Right cardiac atrium (tissue), 5 donors: ENCODE data around the gene DPYD. TPM values are rescaled to one million over a fixed set of nuclear protein-coding genes. Genes with fewer than 3 reads are reported as not detected.

Experiments
- ATAC-seq, 2 donors: fragments of 200-7000 bp; cut with Tn5 transposase; one replicate each; pipeline versions ENCODE4 v1.8.0 to v1.9.1; 2020; ENCODE audit warnings: moderate library complexity in 2 of 2, mild to moderate bottlenecking in 1 of 2
- DNase-seq, 3 donors: peaks; one replicate each; pipeline ENCODE4 v3.0.0-alpha.2; 2020
- H3K27ac ChIP-seq: one replicate; pipeline ENCODE4 v1.5.1; 2013; ENCODE audit warnings: mild to moderate bottlenecking, low read length, control low read depth, moderate library complexity
- H3K27me3 ChIP-seq: one replicate; pipeline ENCODE4 v1.6.1; 2013; ENCODE audit not compliant: control insufficient read depth, insufficient read depth
- H3K4me1 ChIP-seq: one replicate; pipeline ENCODE4 v1.6.1; 2013; ENCODE audit warnings: low read length; ENCODE audit not compliant: control insufficient read depth, insufficient read depth
- H3K4me3 ChIP-seq: one replicate; pipeline ENCODE4 v1.5.1; 2013; ENCODE audit warnings: low read length, control low read depth
- H3K9me3 ChIP-seq: one replicate; pipeline ENCODE4 v1.6.1; 2013; ENCODE audit warnings: low read length; ENCODE audit not compliant: control insufficient read depth
- WGBS: extraction: QIAGEN DNeasy Blood & Tissue Kit; methylation state at CpG from one replicate; pipeline ENCODE4 v1.1.7; 2013; 5-methylcytosine and 5-hydroxymethylcytosine counted together
- intact Hi-C, 4 donors: fragments of 100-400 bp; cut with DNase I; formaldehyde crosslinking; loops; one replicate each; pipeline versions ENCODE4 v1.11.0 to v1.14.0; 2022 to 2023
- polyA plus RNA-seq: library from polyadenylated mRNA; stranded (reverse); fragments of 200-250 nt; gene quantifications from one replicate; pipeline ENCODE4 v1.2.3, GENCODE V29; 2013
- total RNA-seq, 4 donors: library from RNA; stranded (reverse); fragmentation: NEBNext Ultra II Directional; extraction: Animal tissue kit (Norgen Biotek cat#: 25700); gene quantifications; one replicate each; pipeline ENCODE4 v1.2.1, GENCODE V29; 2021
- donor health status: healthy with polysubstance abuse.
- donor health status: DM: no; HTN: yes; CAD: no.
- donor health status: DM: no; HTN: no; CAD: no.
- donor health status: DM: no; HTN: yes; CAD: no; lungs with severe emphysema.
- donor health status: DM: yes; HTN: yes; CAD: no.

The DPYD gene
- total and polyA plus RNA-seq, 5 donors: 5.2 to 15.7 (median 15.4) TPM

DNA sequence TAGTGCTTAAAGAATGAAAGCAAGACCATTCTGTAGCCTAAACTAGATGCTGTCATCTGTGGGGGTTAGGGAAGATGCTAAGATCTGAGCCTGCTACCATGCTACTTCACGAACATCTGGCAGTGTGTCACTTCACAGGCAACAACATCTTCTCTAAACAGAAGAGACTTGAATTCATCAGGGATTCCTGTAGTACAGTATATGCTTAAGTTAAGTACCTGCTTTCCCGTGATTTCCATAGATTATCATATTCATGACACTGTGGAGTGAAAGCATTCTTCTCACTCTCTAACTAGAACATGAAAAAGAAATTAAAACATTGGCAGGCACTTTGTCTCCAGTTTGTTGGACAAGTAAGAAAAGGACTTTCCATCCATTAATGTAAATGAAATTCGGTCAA, 808.4 kb downstream of the DPYD start:
- no peaks in the 10 kb centered on the region for H3K27me3 ChIP-seq
- WGBS: 82% methylated on average over 3 of the region's 3 CpGs
- H3K9me3 ChIP-seq: no peaks in the 10 kb centered on the region
- no peaks in the 10 kb centered on the region for H3K4me1 ChIP-seq
- H3K4me3 ChIP-seq: no peak overlapping the region
- H3K27ac ChIP-seq: no peak overlapping the region
- DNase-seq: no peak
- intact Hi-C loops: no loop called here
- no peak for ATAC-seq

DNA sequence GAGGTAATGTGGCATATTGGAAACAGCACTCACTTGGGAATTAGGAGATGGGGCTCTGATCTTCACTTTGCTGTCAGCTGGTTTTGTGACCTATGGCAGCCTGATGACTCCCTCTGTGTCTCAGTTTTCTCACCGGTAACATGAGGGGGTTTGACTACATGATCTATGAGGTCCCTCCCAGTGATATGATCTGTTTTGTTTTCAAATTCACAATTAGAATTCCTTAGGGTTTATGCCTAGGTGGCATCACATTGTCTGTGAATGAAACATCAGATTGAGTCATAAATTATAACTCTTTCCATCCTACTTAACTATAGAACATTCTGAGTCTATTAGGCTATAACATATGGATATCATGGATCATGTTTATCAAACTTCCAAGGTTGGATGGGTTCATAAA, 812.7 kb downstream of the DPYD start:
- 82% methylated on average over 1 of the region's 1 CpG for WGBS
- DNase-seq: no peak
- intact Hi-C loops: no loop called here

DNA sequence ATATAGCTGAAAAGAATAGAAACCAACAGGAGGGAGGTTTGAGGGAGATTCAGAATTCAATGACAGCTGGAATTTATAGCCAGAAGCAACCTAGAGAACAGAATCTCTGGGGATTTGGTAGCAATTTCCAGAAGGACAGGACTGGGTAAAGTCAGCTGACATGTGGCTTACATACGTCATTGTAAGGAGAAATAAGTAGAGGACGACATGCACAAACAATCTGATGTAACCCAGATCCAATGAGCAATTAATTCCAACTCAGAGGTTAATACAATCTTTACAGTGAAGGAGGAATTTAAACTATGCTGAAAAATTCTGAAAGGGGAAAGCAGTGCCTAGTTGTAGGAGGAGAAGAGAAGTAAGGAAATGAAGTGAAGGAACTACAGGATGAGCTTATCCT, 815.3 kb downstream of the DPYD start:
- Histone ChIP-seq H3K27ac (no peak overlapping the region), H3K4me3 (no peak overlapping the region), H3K9me3 (no peaks in the 10 kb centered on the region), H3K4me1 (no peaks in the 10 kb centered on the region), H3K27me3 (no peaks in the 10 kb centered on the region)
- DNase-seq (no peak), ATAC-seq (no peak)
- intact Hi-C loops: no loop called here
- WGBS: 75% methylated on average over 2 of the region's 2 CpGs

More for the DNA sequence above, 812.7 kb downstream of the DPYD start:
- H3K9me3 ChIP-seq: no peaks in the 10 kb centered on the region
- no peaks in the 10 kb centered on the region for H3K27me3 ChIP-seq
- ATAC-seq: no peak
- no peaks in the 10 kb centered on the region for H3K4me1 ChIP-seq
- H3K27ac ChIP-seq: no peak overlapping the region
- no peak overlapping the region for H3K4me3 ChIP-seq

DNA sequence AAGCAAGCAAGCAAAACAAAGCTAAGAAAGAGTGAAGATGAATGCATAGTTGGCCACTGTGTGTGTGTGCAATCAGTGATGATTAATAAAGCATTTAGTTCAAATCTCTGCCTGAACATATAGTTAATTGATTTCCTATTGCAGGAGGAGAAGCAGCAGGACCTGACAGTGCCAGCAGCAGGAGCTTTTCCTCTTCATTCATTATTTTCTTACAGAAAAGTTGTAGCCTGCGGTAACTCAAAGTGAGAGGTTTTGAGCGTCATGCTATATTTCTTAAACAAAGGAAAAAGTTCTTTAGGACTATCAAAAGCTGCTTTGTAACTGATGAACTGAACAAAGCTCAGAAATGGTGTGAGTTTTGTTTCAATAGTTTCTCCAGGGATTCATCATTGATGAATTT, 819.3 kb downstream of the DPYD start:
- Histone ChIP-seq H3K27me3 (no peaks in the 10 kb centered on the region), H3K27ac (no peak overlapping the region), H3K4me1 (no peaks in the 10 kb centered on the region), H3K9me3 (no peaks in the 10 kb centered on the region), H3K4me3 (no peak overlapping the region)
- 92% methylated on average over 2 of the region's 2 CpGs for whole genome bisulfite sequencing
- intact Hi-C loops: no loop called here
- no peak for ATAC-seq
- DNase-seq: no peak

DNA sequence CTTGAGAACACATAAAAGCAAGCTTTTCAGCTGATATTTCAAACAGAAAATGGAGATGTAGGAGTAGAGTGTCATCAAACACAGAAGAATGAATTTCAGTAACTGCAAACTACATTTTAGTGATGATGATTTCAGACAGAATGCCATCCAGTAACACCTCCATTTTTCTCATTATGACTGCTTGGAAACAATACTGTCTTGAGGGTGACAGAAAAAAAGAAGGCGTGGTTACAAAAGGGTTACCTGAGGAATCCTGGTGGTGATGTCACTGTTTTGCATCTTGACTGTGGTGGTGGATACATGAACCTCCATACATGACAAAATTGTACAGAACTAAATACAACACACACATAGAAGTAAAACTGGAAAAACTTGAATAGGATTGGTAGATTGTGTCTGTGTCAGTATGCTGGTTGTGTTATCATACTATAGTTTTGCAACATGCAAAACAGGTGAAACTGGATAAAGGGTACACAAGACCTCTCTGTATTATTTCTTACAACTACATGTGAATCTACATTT, 823.4 kb downstream of the DPYD start:
- no peaks in the 10 kb centered on the region for H3K27me3 ChIP-seq
- ATAC-seq (no peak), DNase-seq (no peak)
- H3K4me3 ChIP-seq: no peak overlapping the region
- intact Hi-C loops: no loop called here
- H3K4me1 ChIP-seq: no peaks in the 10 kb centered on the region
- WGBS: 98% methylated on average over 1 of the region's 1 CpG
- H3K9me3 ChIP-seq: no peaks in the 10 kb centered on the region
- no peak overlapping the region for H3K27ac ChIP-seq

DNA sequence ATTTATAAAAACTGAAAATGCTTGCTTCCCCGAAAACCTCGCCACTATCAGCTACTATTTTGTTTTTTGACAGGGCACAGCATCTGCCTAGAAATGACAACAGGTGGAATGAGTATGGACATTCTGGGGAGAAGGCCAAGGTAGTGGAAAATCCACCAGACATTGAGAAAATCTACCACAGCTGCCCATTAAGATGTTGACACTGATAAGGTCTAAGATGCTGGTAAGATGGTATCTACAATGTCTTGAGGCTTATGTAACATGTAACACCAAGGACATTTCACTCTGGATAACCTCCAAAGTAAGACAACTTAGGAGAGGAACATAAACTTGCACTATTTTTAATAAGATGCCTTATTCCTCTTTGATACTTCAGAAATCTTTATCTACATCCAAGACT, 825.1 kb downstream of the DPYD start:
- intact Hi-C loops: no loop called here
- Histone ChIP-seq H3K27ac (no peak overlapping the region), H3K4me3 (no peak overlapping the region), H3K9me3 (no peaks in the 10 kb centered on the region), H3K4me1 (no peaks in the 10 kb centered on the region), H3K27me3 (no peaks in the 10 kb centered on the region)
- DNase-seq (no peak), ATAC-seq (no peak)
- WGBS: 99% methylated on average over 2 of the region's 2 CpGs

DNA sequence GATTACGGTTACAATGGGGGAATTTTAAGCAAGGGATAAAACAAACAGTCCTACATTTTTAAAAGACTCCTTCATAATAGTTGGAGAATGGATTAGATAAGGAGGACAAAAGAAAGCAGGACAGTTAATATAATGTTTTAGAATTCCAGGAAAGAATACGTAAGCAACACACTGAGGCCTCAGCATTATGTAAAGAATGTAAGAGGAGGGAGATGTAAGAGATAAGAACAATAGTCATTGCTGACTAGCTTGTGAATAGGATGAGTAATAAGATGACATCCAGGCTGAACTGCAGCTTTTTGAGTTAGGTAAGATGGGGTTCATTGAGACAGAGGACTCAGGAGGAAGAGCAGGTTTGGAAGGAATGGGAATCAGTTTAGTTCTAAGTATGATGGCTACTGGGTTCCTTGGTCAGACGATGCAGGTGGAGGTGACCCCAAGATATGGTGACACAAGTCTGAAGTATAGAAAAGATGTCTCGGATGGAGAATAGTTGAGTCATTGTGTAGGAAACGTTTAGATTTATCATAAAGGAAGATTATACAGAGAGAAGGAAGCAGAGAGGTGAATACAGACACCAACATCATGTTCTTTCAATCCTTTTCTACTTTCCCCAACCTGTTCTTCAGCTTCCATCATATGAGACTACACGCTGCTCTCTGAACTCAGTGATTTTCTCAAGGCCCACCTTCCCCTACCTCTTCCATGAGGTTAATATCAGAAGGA, 826.4 kb downstream of the DPYD start:
- intact Hi-C loops: no loop called here
- no peak for ATAC-seq
- Histone ChIP-seq H3K27ac (no peak overlapping the region), H3K27me3 (no peaks in the 10 kb centered on the region), H3K4me3 (no peak overlapping the region), H3K4me1 (no peaks in the 10 kb centered on the region), H3K9me3 (no peaks in the 10 kb centered on the region)
- WGBS: 86% methylated on average over 6 of the region's 6 CpGs
- no peak for DNase-seq

DNA sequence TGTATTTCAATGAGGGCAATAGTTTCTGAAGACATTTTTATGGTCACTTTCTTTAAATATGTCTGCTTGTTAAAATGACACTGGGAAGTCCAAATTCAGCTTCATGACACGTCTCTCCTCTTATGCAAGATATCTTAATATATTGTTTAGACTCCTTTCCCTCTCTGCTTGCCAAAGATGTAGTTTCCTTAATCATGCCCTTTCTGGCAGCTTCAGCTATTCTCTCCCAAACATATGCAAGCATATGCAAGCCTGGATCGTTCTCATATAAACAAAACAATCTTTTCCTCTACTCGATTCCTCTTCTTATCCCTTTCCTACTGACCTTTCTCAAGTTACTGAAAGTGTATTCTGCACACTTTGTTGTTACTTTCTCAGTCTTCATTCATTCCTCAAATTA, 827.1 kb downstream of the DPYD start:
- intact Hi-C loops: no loop called here
- no peak for ATAC-seq
- WGBS: 53% methylated on average over 3 of the region's 3 CpGs
- Histone ChIP-seq H3K4me1 (no peaks in the 10 kb centered on the region), H3K4me3 (no peak overlapping the region), H3K27me3 (no peaks in the 10 kb centered on the region), H3K9me3 (no peaks in the 10 kb centered on the region), H3K27ac (no peak overlapping the region)
- DNase-seq: no peak

DNA sequence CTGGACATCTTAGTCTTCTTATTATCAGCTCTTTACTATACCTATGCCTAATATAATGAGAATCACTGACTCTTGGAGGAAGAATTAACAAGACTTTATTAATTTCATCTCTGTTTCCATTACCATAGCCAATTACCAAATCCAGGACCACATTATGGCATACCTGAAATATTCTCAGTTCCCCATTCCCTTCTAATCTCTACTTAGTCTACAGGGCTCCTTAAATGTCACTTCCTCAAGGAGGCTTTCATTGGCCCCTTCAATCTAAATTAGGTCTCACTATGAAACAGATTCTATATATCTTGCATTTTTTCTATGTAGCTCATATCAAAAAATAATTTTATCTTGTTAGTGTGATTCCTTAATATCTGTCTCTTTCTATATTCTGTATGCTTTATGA, 828.0 kb downstream of the DPYD start:
- H3K27ac ChIP-seq: no peak overlapping the region
- H3K4me1 ChIP-seq: no peaks in the 10 kb centered on the region
- H3K27me3 ChIP-seq: no peaks in the 10 kb centered on the region
- H3K4me3 ChIP-seq: no peak overlapping the region
- DNase-seq (no peak), ATAC-seq (no peak)
- intact Hi-C loops: no loop called here
- no peaks in the 10 kb centered on the region for H3K9me3 ChIP-seq

DNA sequence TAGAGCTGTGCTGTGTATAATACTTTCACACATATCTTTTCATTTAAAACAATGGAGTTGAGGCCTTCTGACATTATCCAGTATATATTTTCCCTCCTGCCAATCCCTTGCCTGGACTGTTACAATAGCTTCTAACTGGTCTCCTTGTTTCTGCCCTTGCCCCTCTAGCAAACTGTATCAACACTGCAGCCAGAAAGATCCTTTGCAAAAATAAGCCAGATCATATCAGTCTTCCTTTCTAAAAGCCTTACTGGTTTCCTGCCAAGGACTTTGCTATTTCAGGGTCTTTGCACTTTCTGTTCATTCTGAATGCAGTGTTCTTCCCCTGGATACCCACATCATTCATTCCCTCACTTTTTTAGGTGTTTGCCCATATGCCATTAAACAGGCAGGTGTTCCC, 829.2 kb downstream of the DPYD start:
- ATAC-seq (no peak), DNase-seq (no peak)
- no peaks in the 10 kb centered on the region for H3K4me1 ChIP-seq
- intact Hi-C loops: no loop called here
- H3K27ac ChIP-seq: no peak overlapping the region
- no peak overlapping the region for H3K4me3 ChIP-seq
- H3K27me3 ChIP-seq: no peaks in the 10 kb centered on the region
- H3K9me3 ChIP-seq: no peaks in the 10 kb centered on the region

DNA sequence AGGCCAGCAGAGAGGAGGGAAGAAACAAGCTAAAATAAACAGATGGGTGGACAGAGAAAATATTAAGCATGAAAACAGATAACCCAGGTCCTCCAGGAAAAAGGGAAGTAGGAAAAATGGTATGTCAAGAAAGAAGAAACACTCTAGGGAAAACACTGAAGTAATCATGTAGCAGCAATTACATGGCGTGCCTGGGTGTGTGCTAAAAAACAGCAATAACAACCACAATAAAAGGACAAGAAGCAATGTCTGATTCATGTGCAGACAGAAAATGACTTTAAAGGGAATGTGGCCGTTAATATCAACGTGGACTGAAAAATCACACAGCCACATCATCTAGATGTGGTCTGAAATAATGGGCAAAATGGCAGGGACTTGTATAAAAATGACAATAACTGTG, 829.6 kb downstream of the DPYD start:
- no peak overlapping the region for H3K4me3 ChIP-seq
- no peak overlapping the region for H3K27ac ChIP-seq
- no peaks in the 10 kb centered on the region for H3K4me1 ChIP-seq
- ATAC-seq (no peak), DNase-seq (no peak)
- 75% methylated on average over 3 of the region's 3 CpGs for WGBS
- intact Hi-C loops: no loop called here
- H3K9me3 ChIP-seq: no peaks in the 10 kb centered on the region
- no peaks in the 10 kb centered on the region for H3K27me3 ChIP-seq

DNA sequence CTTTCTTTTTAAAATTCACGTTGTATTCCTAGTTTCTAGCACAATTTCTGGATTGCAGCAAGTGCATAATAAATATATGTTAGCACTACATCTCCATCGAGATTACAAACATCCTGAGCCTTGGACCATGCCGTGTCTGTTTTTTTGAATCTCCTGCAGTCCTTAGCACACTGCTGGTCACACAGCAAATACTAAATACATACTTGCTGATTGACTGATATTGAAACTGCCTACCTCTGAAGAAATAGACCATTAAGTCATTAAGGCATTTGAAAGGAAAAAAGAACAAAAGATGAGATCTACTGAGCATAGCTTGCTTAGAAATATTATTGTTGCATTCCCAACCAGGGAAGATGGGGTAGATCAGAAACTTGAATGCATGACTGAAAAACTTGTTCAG, 830.1 kb downstream of the DPYD start:
- DNase-seq (no peak), ATAC-seq (no peak)
- 89% methylated on average over 3 of the region's 3 CpGs for WGBS
- Histone ChIP-seq H3K4me1 (no peaks in the 10 kb centered on the region), H3K9me3 (no peaks in the 10 kb centered on the region), H3K27me3 (no peaks in the 10 kb centered on the region), H3K4me3 (no peak overlapping the region), H3K27ac (no peak overlapping the region)
- intact Hi-C loops: no loop called here
